OCI-LY1 (cell line): ENCODE results near the gene RNPEPL1.

Experiments
- H2AFZ ChIP-seq: fragments of 200-600 bp; sonication (generic), shearing (Covaris generic); 2 replicates; pipeline ENCODE4 v1.6.0; 2014; ENCODE audit warnings: antibody characterized with exemption, mild to moderate bottlenecking, low read length
- H3F3A ChIP-seq: fragments of 200-600 bp; sonication (generic), shearing (Covaris generic); 2 replicates; pipeline ENCODE4 v1.6.0; 2014; ENCODE audit warnings: mild to moderate bottlenecking, antibody characterized with exemption, low read length, moderate library complexity; ENCODE audit not compliant: insufficient read depth
- H3K27ac ChIP-seq: fragments of 200-600 bp; sonication (generic); 2 replicates; pipeline ENCODE4 v1.5.1; 2014; ENCODE audit warnings: low read length, mixed run types, mild to moderate bottlenecking, low read depth; ENCODE audit not compliant: poor library complexity, severe bottlenecking
- H3K27me3 ChIP-seq: fragments of 200-600 bp; sonication (generic); 2 replicates; pipeline ENCODE4 v1.6.0; 2014; ENCODE audit warnings: antibody characterized with exemption, mild to moderate bottlenecking, low read length, moderate library complexity; ENCODE audit not compliant: insufficient read depth
- H3K36me3 ChIP-seq: fragments of 200-600 bp; sonication (generic); 2 replicates; pipeline ENCODE4 v1.6.1; 2014; ENCODE audit warnings: mild to moderate bottlenecking, antibody characterized with exemption, low read length, moderate library complexity, mixed read lengths; ENCODE audit not compliant: insufficient read depth
- H3K4me1 ChIP-seq: fragments of 200-600 bp; sonication (generic); 2 replicates; pipeline ENCODE4 v1.5.1; 2014; ENCODE audit warnings: mild to moderate bottlenecking, low read length, moderate library complexity; ENCODE audit not compliant: insufficient read depth, severe bottlenecking
- H3K4me2 ChIP-seq: fragments of 200-600 bp; sonication (generic), shearing (Covaris generic); 2 replicates; pipeline ENCODE4 v1.6.1; 2014; ENCODE audit warnings: low read length
- H3K4me3 ChIP-seq: fragments of 200-600 bp; sonication (generic); 2 replicates; pipeline ENCODE4 v1.5.1; 2014; ENCODE audit warnings: low read length, low read depth, mild to moderate bottlenecking, mixed read lengths; ENCODE audit not compliant: poor library complexity, severe bottlenecking
- H3K79me2 ChIP-seq: fragments of 200-600 bp; shearing (Covaris generic); 2 replicates; pipeline ENCODE4 v1.6.1; 2016; ENCODE audit warnings: mixed run types, low read length, mixed read lengths; ENCODE audit not compliant: insufficient read depth
- H3K9ac ChIP-seq: fragments of 200-600 bp; sonication (generic), shearing (Covaris generic); 2 replicates; pipeline ENCODE4 v1.6.1; 2014; ENCODE audit warnings: mild to moderate bottlenecking, low read length, mixed read lengths
- H3K9me2 ChIP-seq: fragments of 200-600 bp; sonication (generic), shearing (Covaris generic); 2 replicates; pipeline ENCODE4 v1.6.1; 2014; ENCODE audit warnings: low read depth, mild to moderate bottlenecking, low read length, mixed read lengths
- H3K9me3 ChIP-seq: fragments of 200-600 bp; shearing (Covaris generic); 2 replicates; pipeline ENCODE4 v1.6.1; 2014; ENCODE audit warnings: low read length, mixed read lengths
- H4K20me1 ChIP-seq: fragments of 200-600 bp; sonication (generic), shearing (Covaris generic); 2 replicates; pipeline ENCODE4 v1.6.0; 2016; ENCODE audit warnings: mild to moderate bottlenecking, low read length; ENCODE audit not compliant: insufficient read depth
- EZH2 ChIP-seq: fragments of 200-600 bp; sonication (generic), shearing (Covaris generic); IDR thresholded peaks from 2 replicates; pipeline ENCODE4 v1.8.0; 2017; ENCODE audit warnings: borderline replicate concordance, mixed run types, mild to moderate bottlenecking, antibody characterized with exemption, low read length, moderate library complexity, mixed read lengths
- TF ChIP-seq, protein P1 (sequence below): fragments of 200-600 bp; sonication (generic), shearing (Covaris generic); IDR thresholded peaks from 2 replicates; pipeline ENCODE4 v1.5.1; 2017; ENCODE audit warnings: mild to moderate bottlenecking, antibody characterized with exemption, low read length, moderate library complexity, mixed read lengths

The RNPEPL1 gene

DNA sequence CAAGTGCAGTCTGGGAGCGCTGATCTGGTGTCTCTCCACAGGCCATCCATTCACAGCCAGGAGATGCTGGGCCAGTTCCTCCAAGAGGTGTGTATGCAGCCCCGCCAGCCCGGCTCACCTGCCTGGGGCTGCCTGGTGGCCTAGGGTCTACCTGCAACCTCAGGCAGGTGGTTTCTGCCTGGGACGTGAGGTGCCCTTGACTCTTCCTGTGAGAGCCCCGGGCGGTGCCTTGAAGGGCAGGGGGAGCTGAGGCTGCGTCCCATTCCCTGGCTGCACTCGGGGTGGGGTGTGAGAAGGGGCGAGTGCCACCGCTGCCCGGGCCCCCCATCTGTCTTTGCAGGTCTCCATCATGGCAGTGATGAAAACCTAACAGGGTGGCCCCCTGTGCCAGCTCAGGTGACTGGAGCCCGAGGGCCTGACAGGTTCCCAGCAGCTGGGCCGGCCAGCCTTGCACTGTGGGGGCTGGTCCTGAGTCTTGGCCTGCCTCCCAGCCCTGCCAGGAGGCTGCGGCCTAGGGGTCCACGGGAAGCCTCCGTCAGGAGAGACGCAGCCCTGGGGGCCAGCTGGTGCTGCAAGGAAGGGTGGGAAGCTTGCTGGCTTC, 30.1 kb downstream of the RNPEPL1 start:
- H3K79me2 ChIP-seq = no peaks in the 10 kb centered on the region
- H3F3A ChIP-seq = no peaks in the 10 kb centered on the region
- TF ChIP-seq EZH2 = no peak
- TF ChIP-seq, protein P1, sequence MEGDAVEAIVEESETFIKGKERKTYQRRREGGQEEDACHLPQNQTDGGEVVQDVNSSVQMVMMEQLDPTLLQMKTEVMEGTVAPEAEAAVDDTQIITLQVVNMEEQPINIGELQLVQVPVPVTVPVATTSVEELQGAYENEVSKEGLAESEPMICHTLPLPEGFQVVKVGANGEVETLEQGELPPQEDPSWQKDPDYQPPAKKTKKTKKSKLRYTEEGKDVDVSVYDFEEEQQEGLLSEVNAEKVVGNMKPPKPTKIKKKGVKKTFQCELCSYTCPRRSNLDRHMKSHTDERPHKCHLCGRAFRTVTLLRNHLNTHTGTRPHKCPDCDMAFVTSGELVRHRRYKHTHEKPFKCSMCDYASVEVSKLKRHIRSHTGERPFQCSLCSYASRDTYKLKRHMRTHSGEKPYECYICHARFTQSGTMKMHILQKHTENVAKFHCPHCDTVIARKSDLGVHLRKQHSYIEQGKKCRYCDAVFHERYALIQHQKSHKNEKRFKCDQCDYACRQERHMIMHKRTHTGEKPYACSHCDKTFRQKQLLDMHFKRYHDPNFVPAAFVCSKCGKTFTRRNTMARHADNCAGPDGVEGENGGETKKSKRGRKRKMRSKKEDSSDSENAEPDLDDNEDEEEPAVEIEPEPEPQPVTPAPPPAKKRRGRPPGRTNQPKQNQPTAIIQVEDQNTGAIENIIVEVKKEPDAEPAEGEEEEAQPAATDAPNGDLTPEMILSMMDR = no peak
- H3K4me2 ChIP-seq = no peak overlapping the region
- H3K4me1 ChIP-seq = no peaks in the 10 kb centered on the region
- no peak overlapping the region for H2AFZ ChIP-seq
- H3K9ac ChIP-seq = no peak overlapping the region
- peaks cover 9% of the 10 kb centered on the region; the same call in 1 of the 2 replicates for H3K36me3 ChIP-seq
- H3K27me3 ChIP-seq = no peaks in the 10 kb centered on the region
- H3K9me3 ChIP-seq = no peaks in the 10 kb centered on the region
- H3K9me2 ChIP-seq = no peaks in the 10 kb centered on the region
- no peaks in the 10 kb centered on the region for H4K20me1 ChIP-seq
- H3K4me3 ChIP-seq = no peak overlapping the region
- no peak overlapping the region for H3K27ac ChIP-seq

DNA sequence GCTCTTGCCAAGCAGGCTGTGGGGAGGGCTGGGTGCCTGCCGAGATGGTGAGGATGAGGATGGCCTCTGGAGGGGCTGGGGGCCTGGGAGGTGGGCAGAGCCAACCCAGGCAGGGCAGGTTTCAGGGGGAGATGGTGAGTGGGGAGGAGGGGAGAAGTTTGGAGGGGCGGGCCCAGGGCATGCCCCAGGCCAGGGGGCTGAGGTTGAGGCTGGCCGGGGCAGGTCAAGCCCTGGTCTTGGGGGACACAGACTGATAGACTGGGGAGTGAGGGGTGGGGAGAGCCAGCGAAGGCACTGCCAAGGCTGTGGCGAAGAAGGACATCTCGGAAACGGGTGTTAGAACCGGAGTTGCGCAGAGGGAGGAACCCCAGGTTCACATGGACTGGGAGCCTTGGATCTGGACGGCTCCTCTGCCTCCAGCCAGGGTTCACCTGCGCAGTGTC, 30.9 kb downstream of the RNPEPL1 start:
- Histone ChIP-seq H4K20me1 (no peaks in the 10 kb centered on the region), H3K27me3 (no peaks in the 10 kb centered on the region), H3K36me3 (peaks cover 9% of the 10 kb centered on the region; the same call in 1 of the 2 replicates), H3F3A (no peaks in the 10 kb centered on the region), H3K4me3 (no peak overlapping the region), H3K27ac (no peak overlapping the region), H3K4me2 (no peak overlapping the region), H3K9me2 (no peaks in the 10 kb centered on the region), H3K9ac (no peak overlapping the region), H3K79me2 (no peaks in the 10 kb centered on the region), H3K4me1 (no peaks in the 10 kb centered on the region), H3K9me3 (no peaks in the 10 kb centered on the region), H2AFZ (no peak overlapping the region)
- no peak for TF ChIP-seq EZH2
- TF ChIP-seq, protein P1 = no peak

DNA sequence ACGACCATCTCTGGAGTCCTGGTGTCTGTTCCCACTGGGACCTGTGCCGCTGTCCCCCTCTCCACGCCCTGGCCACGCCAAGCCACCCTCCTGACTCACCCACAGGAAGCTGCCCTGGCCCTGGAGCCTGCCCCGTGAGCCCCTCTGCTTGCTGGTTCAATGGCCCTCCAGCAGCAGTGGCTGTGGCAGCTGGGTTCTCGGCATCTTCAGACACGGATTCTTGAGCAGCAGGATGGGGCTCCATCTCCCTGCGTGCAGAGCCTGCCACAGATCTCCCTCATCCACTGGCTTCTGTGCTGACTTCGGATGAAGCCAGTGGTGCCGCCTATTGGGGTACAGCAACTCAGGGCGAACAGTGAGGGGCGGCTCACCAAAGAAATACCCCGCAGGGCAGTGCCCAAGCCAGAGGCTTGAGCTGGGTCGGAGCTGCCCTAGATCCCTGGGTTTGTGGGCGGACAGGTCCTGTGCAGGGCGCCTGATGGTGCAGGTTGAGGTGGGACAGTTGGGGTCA, 32.2 kb downstream of the RNPEPL1 start:
- H3K4me1 ChIP-seq = no peaks in the 10 kb centered on the region
- TF ChIP-seq, protein P1 = no peak
- no peak for TF ChIP-seq EZH2
- peaks cover 9% of the 10 kb centered on the region; the same call in 1 of the 2 replicates for H3K36me3 ChIP-seq
- H3F3A ChIP-seq = no peaks in the 10 kb centered on the region
- no peaks in the 10 kb centered on the region for H3K9me3 ChIP-seq
- H3K27ac ChIP-seq = no peak overlapping the region
- no peaks in the 10 kb centered on the region for H3K27me3 ChIP-seq
- H4K20me1 ChIP-seq = no peaks in the 10 kb centered on the region
- H3K79me2 ChIP-seq = no peaks in the 10 kb centered on the region
- no peak overlapping the region for H3K4me2 ChIP-seq
- H3K9ac ChIP-seq = no peak overlapping the region
- no peaks in the 10 kb centered on the region for H3K9me2 ChIP-seq
- no peak overlapping the region for H3K4me3 ChIP-seq
- no peak overlapping the region for H2AFZ ChIP-seq
